ENCODE results near the gene HPS1.

DNA sequence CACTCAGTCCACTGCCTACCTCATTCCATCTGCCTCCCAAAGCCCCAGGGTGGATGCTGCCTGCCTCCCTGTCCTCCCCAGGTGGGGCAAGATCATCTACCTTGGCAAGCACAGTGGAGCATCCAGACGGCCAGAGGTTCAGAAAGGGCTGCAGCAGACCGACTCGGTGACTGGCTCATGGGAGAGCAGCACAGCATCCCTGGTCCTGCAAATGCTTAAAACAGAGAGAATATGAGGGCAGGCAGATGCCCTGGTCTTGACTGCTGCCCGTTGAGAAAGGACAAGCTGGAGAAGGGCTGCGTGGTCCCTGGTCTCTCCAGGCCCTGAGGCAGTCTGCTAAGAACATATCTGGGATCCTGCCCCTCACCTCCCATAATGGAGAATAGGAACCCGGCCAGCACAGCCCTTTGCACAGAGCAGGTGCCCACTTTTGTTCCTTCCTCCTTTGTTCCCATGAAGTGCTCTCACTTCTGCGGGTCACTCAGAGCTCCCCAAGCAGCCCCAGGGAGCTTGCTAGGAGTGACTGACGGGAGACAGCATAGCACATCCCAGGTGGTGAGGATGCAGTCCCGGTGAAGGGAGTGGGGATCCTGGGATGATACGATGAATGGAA, 1.4 kb downstream of the HPS1 start:
- TF ChIP-seq CTCF (IDR thresholded peaks at IDR 0.05 in 2 of 3, conservative IDR thresholded peaks at IDR 0.05 in 1 of 3; ENCODE audit: control insufficient read depth in 2 of 3, extremely low read depth in 1 of 3, insufficient read depth in 1 of 3, low read depth in 3 of 3, low read length in 3 of 3), result no peak
- no peak for TF ChIP-seq BMI1 (IDR thresholded peaks at IDR 0.05; ENCODE audit: borderline replicate concordance)
- TF ChIP-seq EZH2 (IDR thresholded peaks at IDR 0.05; ENCODE audit: borderline replicate concordance, control insufficient read depth, low read depth, low read length), result no peak
- TF ChIP-seq POLR2A (IDR thresholded peaks at IDR 0.05; ENCODE audit: low read depth, low read length), result no peak; the same call in 1 of the 2 replicates
- no peak for TF ChIP-seq SP1 (IDR thresholded peaks at IDR 0.05; ENCODE audit: low read depth, low read length)
- no peak for TF ChIP-seq MTA2 (IDR thresholded peaks at IDR 0.05; ENCODE audit: low read depth)
- TF ChIP-seq NR2C2 (IDR thresholded peaks at IDR 0.05; ENCODE audit: borderline replicate concordance, control insufficient read depth, insufficient read length, low read depth), result no peak
- TF ChIP-seq MAX (IDR thresholded peaks at IDR 0.05; ENCODE audit: low read depth, low read length), result no peak
- no peak for TF ChIP-seq MYC (IDR thresholded peaks at IDR 0.05; ENCODE audit: insufficient read depth, insufficient read length, insufficient replicate concordance, low read length, severe bottlenecking)
- TF ChIP-seq GABPA (IDR thresholded peaks at IDR 0.05; ENCODE audit: low read depth), result no peak
